Bronchus fibroblast of lung (primary cell): Measurements from ENCODE around the gene CLDN9. TPM values are rescaled to one million over a fixed set of nuclear protein-coding genes. Genes with fewer than 3 reads are reported as not detected.

Source experiments
- total RNA-seq: library from RNA; depleted of rRNA; stranded (reverse); fragments of >200 nt; gene quantifications from 2 replicates; pipeline ENCODE4 v1.2.3, GENCODE V29; 2015

The CLDN9 gene
- not detected in 2 replicates for total RNA-seq

GRCh38 chr16:3012828-3013420 lies at the start of gene CLDN9:
Gene CLDN9, plus strand, starts transcription at chr16:3012923. Its CDS starts 440 bp downstream, at chr16:3013363.

GRCh38 chr16:2963723-2964474 lies 48.8 kb upstream of the CLDN9 start, which contains the start of gene KREMEN2:
Gene KREMEN2, plus strand, starts transcription at chr16:2964275. Its CDS starts 246 bp downstream, at chr16:2964521.

GRCh38 chr16:2968738-2969544 lies 43.8 kb upstream of the CLDN9 start, which contains the start of gene PAQR4:
Gene PAQR4, plus strand, starts transcription at chr16:2969348. Its CDS starts 327 bp downstream, at chr16:2969675.

GRCh38 chr16:2980227-2981176 lies 32.2 kb upstream of the CLDN9 start, which contains the start of gene PKMYT1:
Gene PKMYT1, minus strand, starts transcription at chr16:2980446. Its CDS starts 789 bp downstream, at chr16:2979657.

GRCh38 chr16:3017794-3018506 lies 5.2 kb downstream of the CLDN9 start, which contains the start of gene CLDN6:
Gene CLDN6, minus strand, starts transcription at chr16:3018183. Its CDS starts 2,162 bp downstream, at chr16:3016021.

GRCh38 chr16:3020247-3020603 lies 7.5 kb downstream of the CLDN9 start, which contains the start of gene TNFRSF12A:
Gene TNFRSF12A, plus strand, starts transcription at chr16:3020368. Its CDS starts 30 bp downstream, at chr16:3020398.

GRCh38 chr16:3023669-3024478 lies 11.2 kb downstream of the CLDN9 start, which contains the start of the genes HCFC1R1 and THOC6:
Gene HCFC1R1, minus strand, starts transcription at chr16:3023942. Its CDS starts 1 bp downstream, at chr16:3023941.
Gene THOC6, plus strand, starts transcription at chr16:3024035. Its CDS starts 292 bp downstream, at chr16:3024327.

GRCh38 chr16:3036726-3037315 lies 24.1 kb downstream of the CLDN9 start, which contains the start of gene BICDL2:
Gene BICDL2, minus strand, starts transcription at chr16:3036944. Its CDS starts 1,448 bp downstream, at chr16:3035496.

GRCh38 chr16:3045758-3046640 lies 33.3 kb downstream of the CLDN9 start, which contains the start of gene MMP25:
Gene MMP25, plus strand, starts transcription at chr16:3046561. Its CDS starts 357 bp downstream, at chr16:3046918.

Other genes starting within 250 kb of the CLDN9 start
- 333 and 369 TPM in 2 replicates for gene ELOB, start 235.6 kb upstream of the CLDN9 start, total RNA-seq
- not detected in 2 replicates for gene PRSS33, start 225.4 kb upstream of the CLDN9 start, total RNA-seq
- gene PRSS41, start 214.5 kb upstream of the CLDN9 start, total RNA-seq = not detected in 2 replicates
- not detected in 2 replicates for gene PRSS21, start 195.7 kb upstream of the CLDN9 start, total RNA-seq
- gene ZG16B, start 182.6 kb upstream of the CLDN9 start, total RNA-seq = 0.45 and 1.0 TPM in 2 replicates
- gene PRSS22, start 154.8 kb upstream of the CLDN9 start, total RNA-seq = not detected in 2 replicates
- 72.8 and 91.0 TPM in 2 replicates for gene FLYWCH2, start 129.7 kb upstream of the CLDN9 start, total RNA-seq
- gene FLYWCH1, start 101.0 kb upstream of the CLDN9 start, total RNA-seq = 34.6 and 35.1 TPM in 2 replicates
- 0.15 TPM in 1 of 2 replicates, not detected in the other for gene KREMEN2, start 48.6 kb upstream of the CLDN9 start, total RNA-seq
- gene PAQR4, start 43.6 kb upstream of the CLDN9 start, total RNA-seq = 19.6 and 24.9 TPM in 2 replicates
- 47.6 and 51.1 TPM in 2 replicates for gene PKMYT1, start 32.5 kb upstream of the CLDN9 start, total RNA-seq
- gene CLDN6, start 5.3 kb downstream of the CLDN9 start, total RNA-seq = 0.15 and 0.17 TPM in 2 replicates
- gene TNFRSF12A, start 7.4 kb downstream of the CLDN9 start, total RNA-seq = 376 and 378 TPM in 2 replicates
- gene HCFC1R1, start 11.0 kb downstream of the CLDN9 start, total RNA-seq = 59.5 and 72.5 TPM in 2 replicates
- 39.4 and 46.1 TPM in 2 replicates for gene THOC6, start 11.1 kb downstream of the CLDN9 start, total RNA-seq
- gene BICDL2, start 24.0 kb downstream of the CLDN9 start, total RNA-seq = not detected in 2 replicates
- gene MMP25, start 33.6 kb downstream of the CLDN9 start, total RNA-seq = under 0.01 TPM in 2 replicates
- 24.1 and 25.2 TPM in 2 replicates for gene IL32, start 52.7 kb downstream of the CLDN9 start, total RNA-seq
- not detected in 2 replicates for gene ZSCAN10, start 86.4 kb downstream of the CLDN9 start, total RNA-seq
- gene ZNF205, start 99.7 kb downstream of the CLDN9 start, total RNA-seq = 13.8 and 14.6 TPM in 2 replicates
- 4.2 TPM in 2 replicates for gene ZNF213, start 122.1 kb downstream of the CLDN9 start, total RNA-seq
- gene OR1F1, start 175.3 kb downstream of the CLDN9 start, total RNA-seq = not detected in 2 replicates
- gene ZNF200, start 222.2 kb downstream of the CLDN9 start, total RNA-seq = 3.4 and 4.0 TPM in 2 replicates
- not detected in 2 replicates for gene MEFV, start 243.7 kb downstream of the CLDN9 start, total RNA-seq